NCI-H1417 (cell line): ENCODE results near the gene LRR1.
A peak's percentile ranks its signal among the peaks of the same experiment; 100 is the strongest.
"Not testable (repeated sequence)": the region's sequence is repeated elsewhere in the genome, so short reads cannot be mapped to it uniquely, and the experiment has no call there.

Experiments used
- DNase-seq, 3 experiments: peaks; one replicate each; lab custom pipeline; 2025; lab: John Stamatoyannopoulos, UW

Gene LRR1

GRCh38 chr14:49598485-49599300 lies at the start of gene LRR1:
Gene LRR1 (plus strand): TSS chr14:49598940. CDS start chr14:49599021, 81 bp downstream.
- peak; percentile 94 to 98 (median 98) for DNase-seq

- DNase-seq: no peak
These were observed 49.3 kb upstream of the LRR1 start for GRCh38 chr14:49549446-49549845.

- DNase-seq: peak in 2 of 3 experiments; percentile 16 to 30
These were observed 48.9 kb upstream of the LRR1 start for GRCh38 chr14:49549881-49550280.

GRCh38 chr14:49550286-49551184 lies 48.2 kb upstream of the LRR1 start:
- peak in 2 of 3 experiments; percentile 12 to 18 for DNase-seq

GRCh38 chr14:49551569-49551968 lies 47.2 kb upstream of the LRR1 start:
- no peak for DNase-seq

GRCh38 chr14:49553106-49553505 lies 45.6 kb upstream of the LRR1 start:
- peak in 1 of 3 experiments; percentile 10 for DNase-seq

GRCh38 chr14:49553892-49554291 lies 44.8 kb upstream of the LRR1 start:
- DNase-seq: peak; percentile 23 to 77 (median 60)

- no peak for DNase-seq
These were observed 38.6 kb upstream of the LRR1 start for GRCh38 chr14:49559979-49560768.

GRCh38 chr14:49566714-49567113 lies 32.0 kb upstream of the LRR1 start:
- no peak for DNase-seq

- no peak for DNase-seq
These were observed 29.5 kb upstream of the LRR1 start for GRCh38 chr14:49569281-49569680.

- DNase-seq: no peak
These were observed 24.7 kb upstream of the LRR1 start for GRCh38 chr14:49574038-49574437.

- DNase-seq: no peak
These were observed 20.6 kb upstream of the LRR1 start for GRCh38 chr14:49578141-49578540.

- no peak for DNase-seq
These were observed 18.9 kb upstream of the LRR1 start for GRCh38 chr14:49579841-49580240.

GRCh38 chr14:49581209-49582112 lies 17.3 kb upstream of the LRR1 start:
- no peak for DNase-seq

- no peak for DNase-seq
These were observed 16.4 kb upstream of the LRR1 start for GRCh38 chr14:49582113-49582977.

GRCh38 chr14:49583629-49584028 lies 15.1 kb upstream of the LRR1 start:
- no peak for DNase-seq

- DNase-seq: no peak
These were observed 14.7 kb upstream of the LRR1 start for GRCh38 chr14:49584058-49584457.

- not testable (repeated sequence) for DNase-seq
These were observed 13.6 kb upstream of the LRR1 start for GRCh38 chr14:49584981-49585640.
